Activated T-cell treated with anti-CD3 and anti-CD28 coated beads, Interleukin-2, amount 50 U/mL, for 4 hours (primary cell): ENCODE measurements around the gene ATG10. TPM values are rescaled to one million over a fixed set of nuclear protein-coding genes. Genes with fewer than 3 reads are reported as not detected.
"Not testable (repeated sequence)": the region's sequence is repeated elsewhere in the genome, so short reads cannot be mapped to it uniquely, and the experiment has no call there.

Source experiments
- ATAC-seq, 2 donors: fragments of 200-7000 bp; cut with Tn5 transposase; one replicate each; pipeline ENCODE4 v1.10.0; 2021
- DNase-seq: peaks from one replicate; pipeline ENCODE4 v3.0.0-alpha.2; 2020
- H3K27me3 Mint-ChIP-seq: one replicate; pipeline ENCODE4 v1.8.0; 2021; ENCODE audit warnings: low read depth, mixed read lengths
- H3K36me3 Mint-ChIP-seq: one replicate; pipeline ENCODE4 v1.8.0; 2022; ENCODE audit warnings: mixed read lengths; ENCODE audit not compliant: insufficient read depth
- H3K4me1 Mint-ChIP-seq: one replicate; pipeline ENCODE4 v1.8.0; 2021; ENCODE audit warnings: low read depth, mixed read lengths
- H3K4me3 Mint-ChIP-seq: one replicate; pipeline ENCODE4 v1.8.0; 2021; ENCODE audit warnings: mild to moderate bottlenecking, moderate library complexity, mixed read lengths
- H3K9me3 Mint-ChIP-seq: one replicate; pipeline ENCODE4 v1.8.0; 2021; ENCODE audit warnings: mixed read lengths
- total RNA-seq, 3 donors: library from RNA; stranded (reverse); gene quantifications; one replicate each; pipeline ENCODE4 v1.2.1, GENCODE V29; 2021

ATG10 gene
- total RNA-seq, 3 donors from 2014 or later, result 4.6 to 5.8 (median 5.3) TPM

GRCh38 chr5:82255844-82256243, 284.0 kb downstream of the ATG10 start:
- no peak overlapping the region for H3K4me3 Mint-ChIP-seq
- peaks cover 1% of the 10 kb centered on the region for H3K36me3 Mint-ChIP-seq
- H3K9me3 Mint-ChIP-seq, result no peaks in the 10 kb centered on the region
- no peaks in the 10 kb centered on the region for H3K27me3 Mint-ChIP-seq
- DNase-seq (no peak), ATAC-seq (peak in 1 of 2 donors; percentile 46)
- H3K4me1 Mint-ChIP-seq, result no peaks in the 10 kb centered on the region

- H3K9me3 Mint-ChIP-seq, result no peaks in the 10 kb centered on the region
- H3K36me3 Mint-ChIP-seq, result no peaks in the 10 kb centered on the region
- no peaks in the 10 kb centered on the region for H3K27me3 Mint-ChIP-seq
- no peak for ATAC-seq
- H3K4me3 Mint-ChIP-seq, result no peak overlapping the region
- no peak for DNase-seq
- H3K4me1 Mint-ChIP-seq, result no peaks in the 10 kb centered on the region
Observed at GRCh38 chr5:82257247-82257646, 285.4 kb downstream of the ATG10 start.

- ATAC-seq (no peak), DNase-seq (no peak)
- Mint-ChIP-seq H3K9me3 (no peaks in the 10 kb centered on the region), H3K4me1 (no peaks in the 10 kb centered on the region), H3K27me3 (no peaks in the 10 kb centered on the region), H3K36me3 (no peaks in the 10 kb centered on the region), H3K4me3 (no peak overlapping the region)
Observed at GRCh38 chr5:82257729-82258128, 285.9 kb downstream of the ATG10 start.

GRCh38 chr5:82259172-82259800, 287.5 kb downstream of the ATG10 start:
- ATAC-seq, result no peak
- Mint-ChIP-seq H3K36me3 (no peaks in the 10 kb centered on the region), H3K27me3 (no peaks in the 10 kb centered on the region), H3K9me3 (no peaks in the 10 kb centered on the region), H3K4me1 (no peaks in the 10 kb centered on the region), H3K4me3 (no peak overlapping the region)
- no peak for DNase-seq

GRCh38 chr5:82265047-82265446, 293.2 kb downstream of the ATG10 start:
- Mint-ChIP-seq H3K4me3 (no peak overlapping the region), H3K9me3 (peaks cover 5% of the 10 kb centered on the region), H3K27me3 (no peaks in the 10 kb centered on the region), H3K36me3 (peaks cover 23% of the 10 kb centered on the region), H3K4me1 (no peaks in the 10 kb centered on the region)
- DNase-seq, result no peak
- no peak for ATAC-seq

- not testable (repeated sequence) for H3K4me1 Mint-ChIP-seq, H3K4me3 Mint-ChIP-seq, ATAC-seq, DNase-seq, H3K27me3 Mint-ChIP-seq, H3K9me3 Mint-ChIP-seq
- peaks cover 34% of the 10 kb centered on the region for H3K36me3 Mint-ChIP-seq
Observed at GRCh38 chr5:82267297-82267933, 295.6 kb downstream of the ATG10 start.

- DNase-seq, H3K9me3 Mint-ChIP-seq, ATAC-seq, H3K27me3 Mint-ChIP-seq, H3K4me3 Mint-ChIP-seq: not testable (repeated sequence)
- H3K36me3 Mint-ChIP-seq, result peaks cover 51% of the 10 kb centered on the region
- peaks cover 12% of the 10 kb centered on the region for H3K4me1 Mint-ChIP-seq
Observed at GRCh38 chr5:82269363-82269762, 297.5 kb downstream of the ATG10 start.

- H3K4me3 Mint-ChIP-seq, H3K27me3 Mint-ChIP-seq, DNase-seq, H3K9me3 Mint-ChIP-seq, ATAC-seq: not testable (repeated sequence)
- peaks cover 34% of the 10 kb centered on the region for H3K4me1 Mint-ChIP-seq
- peaks cover 77% of the 10 kb centered on the region for H3K36me3 Mint-ChIP-seq
Observed at GRCh38 chr5:82272571-82273356, 300.9 kb downstream of the ATG10 start.

GRCh38 chr5:82273426-82273825, 301.6 kb downstream of the ATG10 start:
- not testable (repeated sequence) for H3K9me3 Mint-ChIP-seq, DNase-seq, H3K4me3 Mint-ChIP-seq, ATAC-seq, H3K27me3 Mint-ChIP-seq
- peaks cover 79% of the 10 kb centered on the region for H3K36me3 Mint-ChIP-seq
- H3K4me1 Mint-ChIP-seq, result peaks cover 35% of the 10 kb centered on the region

- H3K4me3 Mint-ChIP-seq, result peak overlapping the region; percentile 89
Observed at GRCh38 chr5:82274343-82275211, 302.8 kb downstream of the ATG10 start.

GRCh38 chr5:82275216-82275664, 303.4 kb downstream of the ATG10 start:
- Mint-ChIP-seq H3K9me3 (no peaks in the 10 kb centered on the region), H3K36me3 (peaks cover 64% of the 10 kb centered on the region), H3K4me1 (peaks cover 42% of the 10 kb centered on the region), H3K27me3 (no peaks in the 10 kb centered on the region), H3K4me3 (peak overlapping the region; percentile 89)
- ATAC-seq (no peak), DNase-seq (no peak)

More at GRCh38 chr5:82274343-82275211, 302.8 kb downstream of the ATG10 start:
- Mint-ChIP-seq H3K4me1 (peaks cover 39% of the 10 kb centered on the region), H3K36me3 (peaks cover 71% of the 10 kb centered on the region), H3K27me3 (no peaks in the 10 kb centered on the region), H3K9me3 (no peaks in the 10 kb centered on the region)
- peak; percentile 6 for DNase-seq
- no peak for ATAC-seq

- no peaks in the 10 kb centered on the region for H3K9me3 Mint-ChIP-seq
- H3K36me3 Mint-ChIP-seq, result peaks cover 55% of the 10 kb centered on the region
- ATAC-seq (no peak), DNase-seq (no peak)
- peak overlapping the region; percentile 89 for H3K4me3 Mint-ChIP-seq
- H3K27me3 Mint-ChIP-seq, result no peaks in the 10 kb centered on the region
- peaks cover 42% of the 10 kb centered on the region for H3K4me1 Mint-ChIP-seq
Observed at GRCh38 chr5:82276800-82277612, 305.2 kb downstream of the ATG10 start.

- peak overlapping the region; percentile 89 for H3K4me3 Mint-ChIP-seq
- H3K9me3 Mint-ChIP-seq, result no peaks in the 10 kb centered on the region
- no peaks in the 10 kb centered on the region for H3K27me3 Mint-ChIP-seq
- H3K36me3 Mint-ChIP-seq, result peaks cover 53% of the 10 kb centered on the region
- peak in 1 of 2 donors; percentile 2 for ATAC-seq
- H3K4me1 Mint-ChIP-seq, result peaks cover 39% of the 10 kb centered on the region
- no peak for DNase-seq
Observed at GRCh38 chr5:82277613-82277986, 305.8 kb downstream of the ATG10 start.
